Natural killer cell treated with Interleukin-12 subunit alpha and Interleukin-12 subunit beta and Interleukin-15 and Interleukin-18, amount 100 ng/mL, for 72 hours (primary cell): ENCODE data around the gene CISH. TPM values are rescaled to one million over a fixed set of nuclear protein-coding genes. Genes with fewer than 3 reads are reported as not detected.

Source experiments
- ATAC-seq, 2 donors: fragments of 150-1000 bp; cut with Tn5 transposase in 1 of 2; sonication (Bioruptor Pico), chemical (Tn5 transposase) in 1 of 2; 2 replicates each; pipeline ENCODE4 v1.10.0; 2021
- DNase-seq: peaks from one replicate; pipeline ENCODE4 v3.0.0; 2022; ENCODE audit warnings: low spot score
- H3K27ac Mint-ChIP-seq, 2 donors: 1 replicate in 1 of 2; 2 replicates in 1 of 2; pipeline ENCODE4 v1.8.0; 2022; ENCODE audit warnings: mixed read lengths in 2 of 2, mild to moderate bottlenecking in 1 of 2, moderate library complexity in 1 of 2
- H3K27me3 Mint-ChIP-seq, 2 donors: 1 replicate in 1 of 2; 2 replicates in 1 of 2; pipeline ENCODE4 v1.8.0; 2022; ENCODE audit warnings: mixed read lengths in 2 of 2
- H3K36me3 Mint-ChIP-seq: one replicate; pipeline ENCODE4 v1.8.0; 2022; ENCODE audit warnings: mixed read lengths
- H3K4me1 Mint-ChIP-seq, 2 donors: 1 replicate in 1 of 2; 2 replicates in 1 of 2; pipeline ENCODE4 v1.8.0; 2022; ENCODE audit warnings: low read depth in 2 of 2, mixed read lengths in 2 of 2, mild to moderate bottlenecking in 1 of 2
- H3K4me3 Mint-ChIP-seq: one replicate; pipeline ENCODE4 v1.8.0; 2022; ENCODE audit warnings: mixed read lengths
- H3K9me3 Mint-ChIP-seq: 2 replicates; pipeline ENCODE4 v1.8.0; 2022; ENCODE audit warnings: mixed read lengths
- total RNA-seq, 2 donors: library from RNA; stranded (reverse); gene quantifications; one replicate each; pipeline ENCODE4 v1.2.3, GENCODE V29; 2022

Gene CISH, protein sequence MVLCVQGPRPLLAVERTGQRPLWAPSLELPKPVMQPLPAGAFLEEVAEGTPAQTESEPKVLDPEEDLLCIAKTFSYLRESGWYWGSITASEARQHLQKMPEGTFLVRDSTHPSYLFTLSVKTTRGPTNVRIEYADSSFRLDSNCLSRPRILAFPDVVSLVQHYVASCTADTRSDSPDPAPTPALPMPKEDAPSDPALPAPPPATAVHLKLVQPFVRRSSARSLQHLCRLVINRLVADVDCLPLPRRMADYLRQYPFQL
- total RNA-seq, result 100 to 1,000 TPM; 146 to 151 TPM

DNA sequence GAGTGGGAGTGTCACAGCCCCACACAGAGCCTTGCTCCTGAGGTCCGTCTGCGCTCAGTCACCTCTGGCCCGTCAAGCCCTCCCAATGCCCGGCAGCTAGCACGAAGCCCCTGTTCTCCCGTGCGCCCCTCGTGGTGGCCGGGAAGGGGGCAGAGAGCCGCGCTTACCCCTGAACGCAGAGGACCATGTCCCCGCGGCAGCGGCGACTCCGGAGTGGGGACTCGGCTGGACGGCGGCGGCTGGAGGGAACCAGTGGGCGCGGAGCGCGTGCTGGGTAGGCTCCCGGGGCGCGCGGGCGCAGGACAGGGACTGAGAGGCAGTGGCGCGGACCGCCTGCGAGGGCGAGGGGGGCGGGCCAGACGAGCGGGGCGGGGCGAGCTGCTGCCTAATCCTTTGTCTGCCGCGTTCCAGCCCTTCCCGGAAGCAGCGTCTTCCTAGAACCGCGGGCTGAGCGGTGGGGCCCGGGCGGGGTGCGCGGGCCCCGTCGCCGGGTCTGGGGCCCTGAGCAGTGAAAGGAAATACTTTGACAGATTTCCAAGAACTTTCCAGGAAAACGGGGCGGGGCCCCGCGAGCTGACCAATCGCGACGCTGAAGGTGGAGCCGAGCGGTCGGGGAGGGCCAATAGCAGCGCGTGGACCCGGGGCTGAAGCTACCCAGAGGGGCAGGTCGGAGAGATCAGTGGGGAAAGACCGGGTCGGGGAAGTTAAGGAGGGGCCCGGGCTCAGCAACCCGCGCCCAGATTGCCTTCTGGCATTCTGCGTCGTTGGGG, at the start of gene CISH:
CISH (minus strand) TSS at position 311 of the 770 bp plus-strand sequence; CDS start at position 187, 124 bp downstream.
- Mint-ChIP-seq H3K4me1 (peaks cover 67 to 80% of the 10 kb centered on the region in 2 donors), H3K9me3 (no peaks in the 10 kb centered on the region), H3K27me3 (no peaks in the 10 kb centered on the region), H3K27ac (peak within 1 kb of the TSS; percentile 99), H3K4me3 (peak within 1 kb of the TSS; percentile 91), H3K36me3 (peaks cover 20% of the 10 kb centered on the region)
- ATAC-seq (peak; percentile 86 to 90), DNase-seq (peak; percentile 99)

DNA sequence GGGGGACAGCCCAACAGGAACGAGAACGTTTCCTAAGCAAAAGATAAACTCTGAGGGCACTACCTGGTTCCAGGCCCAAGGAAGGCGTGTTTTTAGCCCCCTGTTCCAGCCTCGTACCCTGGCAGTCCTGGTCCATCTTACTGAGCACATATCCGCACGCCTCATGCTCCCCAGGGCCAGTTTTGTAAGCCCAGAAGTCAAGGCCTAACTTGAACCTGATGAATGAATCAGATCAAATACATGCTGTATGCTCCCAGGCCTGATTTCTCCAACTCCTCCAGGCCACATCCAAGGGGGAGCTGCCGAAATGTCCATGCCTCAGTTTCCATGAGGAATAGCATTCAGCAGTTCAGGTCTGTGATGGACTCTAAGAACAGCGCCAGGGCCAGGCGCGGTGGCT, 48.8 kb upstream of the CISH start:
- ATAC-seq, result no peak
- H3K4me3 Mint-ChIP-seq, result no peak overlapping the region
- H3K27me3 Mint-ChIP-seq, result no peaks in the 10 kb centered on the region
- H3K27ac Mint-ChIP-seq, result no peak overlapping the region
- H3K36me3 Mint-ChIP-seq, result no peaks in the 10 kb centered on the region
- peaks cover 7 to 8% of the 10 kb centered on the region in 2 donors for H3K4me1 Mint-ChIP-seq
- no peaks in the 10 kb centered on the region for H3K9me3 Mint-ChIP-seq
- DNase-seq, result no peak

DNA sequence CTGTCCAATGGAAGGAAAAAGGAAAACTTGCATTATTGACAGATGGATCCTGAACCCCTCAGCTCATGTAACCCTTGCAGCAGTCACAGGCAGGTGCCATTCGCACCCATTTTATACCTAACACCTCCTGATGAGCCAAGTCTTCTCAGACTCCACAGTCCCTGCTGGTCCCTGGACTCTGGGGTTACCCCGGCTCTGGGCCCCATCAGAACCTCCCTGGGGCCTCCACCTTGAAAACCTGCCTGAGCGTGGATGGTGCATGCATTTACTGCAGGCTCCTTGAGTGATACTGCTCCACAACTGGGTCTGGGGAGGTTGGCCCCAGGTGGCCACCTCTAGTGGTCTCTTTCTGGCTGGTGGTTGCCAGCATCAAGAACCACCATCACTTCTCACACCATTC, 47.3 kb upstream of the CISH start:
- ATAC-seq (no peak), DNase-seq (no peak)
- Mint-ChIP-seq H3K27ac (no peak overlapping the region), H3K27me3 (no peaks in the 10 kb centered on the region), H3K4me1 (peaks cover 0 to 8% of the 10 kb centered on the region in 2 donors), H3K36me3 (no peaks in the 10 kb centered on the region), H3K9me3 (no peaks in the 10 kb centered on the region), H3K4me3 (no peak overlapping the region)

DNA sequence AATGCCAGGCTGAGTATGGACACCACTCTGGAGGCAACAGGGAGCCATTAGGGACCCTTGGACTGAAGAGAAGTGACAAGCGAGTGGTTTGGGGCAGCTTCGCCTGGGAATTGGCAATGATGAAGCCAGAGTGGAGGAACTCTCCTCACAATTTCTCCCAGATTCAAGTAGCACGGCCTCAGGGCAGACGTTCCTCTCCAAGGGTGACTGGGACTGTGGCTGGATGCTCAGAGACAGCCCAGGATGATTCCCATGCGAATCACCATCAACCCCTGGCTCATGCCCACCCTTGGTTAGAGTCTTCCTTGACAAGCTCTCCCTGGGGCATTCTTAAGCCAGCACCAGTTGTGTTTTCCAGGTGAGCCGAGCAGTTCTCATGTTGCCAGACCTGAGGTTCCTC, 46.8 kb upstream of the CISH start:
- no peaks in the 10 kb centered on the region for H3K27me3 Mint-ChIP-seq
- no peak for DNase-seq
- no peaks in the 10 kb centered on the region for H3K36me3 Mint-ChIP-seq
- peaks cover 0 to 8% of the 10 kb centered on the region in 2 donors for H3K4me1 Mint-ChIP-seq
- no peaks in the 10 kb centered on the region for H3K9me3 Mint-ChIP-seq
- no peak for ATAC-seq
- no peak overlapping the region for H3K4me3 Mint-ChIP-seq
- no peak overlapping the region for H3K27ac Mint-ChIP-seq

DNA sequence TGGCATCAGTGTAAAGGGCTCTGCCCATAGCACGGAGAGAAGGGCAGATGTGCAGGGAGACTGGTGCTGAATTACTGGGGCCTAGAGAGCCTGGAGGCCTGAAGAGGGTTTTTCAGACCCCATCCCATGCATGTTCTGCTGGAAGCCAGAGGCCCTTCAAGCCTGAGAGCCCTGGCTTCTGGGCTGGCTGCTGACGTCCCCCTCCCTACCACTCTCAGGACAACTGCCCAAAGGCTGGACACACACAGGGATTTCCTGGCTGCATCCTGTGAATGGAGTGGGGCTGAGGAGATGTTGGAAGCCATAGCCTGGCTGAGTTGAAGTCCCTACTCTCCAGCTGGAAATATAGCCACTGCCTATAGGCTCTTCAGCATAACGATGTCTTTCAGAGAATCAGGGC, 46.2 kb upstream of the CISH start:
- no peaks in the 10 kb centered on the region for H3K9me3 Mint-ChIP-seq
- no peaks in the 10 kb centered on the region for H3K27me3 Mint-ChIP-seq
- no peak overlapping the region for H3K27ac Mint-ChIP-seq
- ATAC-seq (no peak), DNase-seq (no peak)
- no peaks in the 10 kb centered on the region for H3K36me3 Mint-ChIP-seq
- no peak overlapping the region for H3K4me3 Mint-ChIP-seq
- peaks cover 0 to 10% of the 10 kb centered on the region in 2 donors for H3K4me1 Mint-ChIP-seq

DNA sequence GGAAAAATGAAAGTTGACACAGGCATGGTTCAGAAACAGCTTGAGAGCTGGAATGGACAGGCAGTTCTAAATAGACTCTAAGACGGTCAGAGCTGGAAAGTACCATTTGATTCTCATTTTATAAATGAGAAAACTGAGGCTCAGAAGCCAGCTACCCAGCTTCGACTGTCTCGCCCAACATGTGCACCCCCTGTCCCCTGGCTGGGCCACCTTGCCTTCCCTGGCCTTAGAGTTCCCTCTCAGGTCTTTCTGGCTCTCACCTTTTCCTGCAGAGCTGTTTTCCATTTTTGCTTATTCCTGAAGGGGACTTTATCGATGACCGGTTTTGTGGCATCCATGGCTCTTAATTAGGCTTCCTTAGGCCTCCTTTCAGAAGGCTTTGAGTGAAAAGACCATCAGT, 45.8 kb upstream of the CISH start:
- Mint-ChIP-seq H3K36me3 (no peaks in the 10 kb centered on the region), H3K27ac (no peak overlapping the region)

DNA sequence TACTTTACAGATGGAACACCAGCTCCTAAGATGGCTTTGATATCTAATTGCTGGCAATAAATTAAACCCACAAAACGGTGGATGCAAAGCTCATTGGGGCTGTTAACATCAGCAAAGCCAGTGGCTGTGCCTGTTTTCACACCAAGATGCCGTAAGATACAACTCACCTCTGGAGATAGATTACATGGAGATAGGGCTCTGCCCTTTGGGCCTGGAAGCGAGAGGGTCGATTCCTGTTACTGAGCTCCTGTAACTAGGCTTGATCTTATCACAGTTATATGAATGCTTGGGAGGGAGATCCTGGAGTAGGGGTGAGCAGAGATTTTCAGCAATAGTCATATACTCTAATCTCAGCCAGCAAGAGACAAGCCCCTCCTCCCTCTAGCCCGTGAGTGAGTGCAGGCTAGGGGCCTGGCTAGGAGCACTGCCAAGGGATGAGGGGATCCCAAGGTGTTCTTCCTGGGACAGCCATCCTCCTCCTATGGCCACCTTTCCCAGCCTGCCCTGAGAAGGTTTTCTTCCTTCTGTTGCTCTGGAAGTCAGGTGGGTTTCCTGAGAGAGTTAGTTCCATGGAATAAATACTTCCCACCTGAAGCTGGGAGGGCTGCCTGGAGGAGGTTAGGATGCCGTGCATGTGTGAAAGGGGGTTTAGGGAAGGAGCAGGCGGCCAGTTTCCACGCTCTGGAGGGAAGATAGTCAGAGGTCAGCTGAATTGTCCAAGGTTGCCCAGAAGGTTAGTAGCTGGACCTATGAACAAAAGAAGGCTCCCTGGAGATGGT, 45.0 kb upstream of the CISH start:
- peaks cover 0 to 8% of the 10 kb centered on the region in 2 donors for H3K4me1 Mint-ChIP-seq
- no peaks in the 10 kb centered on the region for H3K36me3 Mint-ChIP-seq
- DNase-seq, result no peak
- H3K27ac Mint-ChIP-seq, result no peak overlapping the region
- no peak for ATAC-seq
- H3K4me3 Mint-ChIP-seq, result no peak overlapping the region
- no peaks in the 10 kb centered on the region for H3K9me3 Mint-ChIP-seq
- H3K27me3 Mint-ChIP-seq, result no peaks in the 10 kb centered on the region

More for the DNA sequence above, 45.8 kb upstream of the CISH start:
- no peak for DNase-seq
- no peaks in the 10 kb centered on the region for H3K9me3 Mint-ChIP-seq
- ATAC-seq, result no peak
- no peaks in the 10 kb centered on the region for H3K27me3 Mint-ChIP-seq
- H3K4me3 Mint-ChIP-seq, result no peak overlapping the region
- H3K4me1 Mint-ChIP-seq, result peaks cover 0 to 10% of the 10 kb centered on the region in 2 donors

DNA sequence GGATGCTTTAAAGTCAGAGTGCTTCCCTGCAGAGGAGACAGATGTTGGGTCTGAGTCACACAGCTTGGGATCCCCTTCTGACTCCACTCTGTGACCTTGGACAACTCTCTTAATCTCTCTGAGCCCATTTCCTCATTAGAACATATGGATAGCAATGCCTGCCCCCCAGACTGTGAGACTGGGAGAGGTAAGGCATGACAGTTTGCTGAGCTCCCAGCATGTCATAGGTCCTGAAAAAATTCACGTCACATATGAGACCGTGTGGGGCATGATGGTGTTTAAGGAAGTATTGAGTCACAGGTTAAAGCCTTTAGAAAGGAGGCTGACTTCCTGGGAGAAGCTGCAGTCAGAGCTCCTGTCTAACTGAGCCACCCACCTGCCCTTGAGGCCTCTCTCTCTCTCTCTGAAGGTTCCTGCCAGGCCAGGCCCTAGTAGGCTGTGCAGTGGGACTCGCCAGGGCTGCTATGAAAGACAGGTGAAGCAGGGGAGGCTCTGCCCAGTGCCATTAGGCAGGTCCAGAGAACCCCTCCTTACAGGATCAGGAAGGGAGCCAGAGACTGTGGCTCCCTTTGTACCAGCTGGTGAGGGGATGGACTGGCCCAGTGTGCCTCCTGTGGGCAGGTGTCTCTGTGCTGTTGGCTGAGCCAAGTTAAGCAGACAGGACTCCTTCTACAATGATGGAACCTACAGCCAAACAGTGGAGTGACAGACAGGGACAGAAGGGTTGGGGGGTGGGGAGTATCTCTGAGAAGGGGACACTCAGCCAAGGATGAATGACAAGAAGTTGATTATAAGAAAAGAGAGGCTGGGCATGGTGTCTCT, 43.6 kb upstream of the CISH start:
- peaks cover 0 to 8% of the 10 kb centered on the region in 2 donors for H3K4me1 Mint-ChIP-seq
- no peaks in the 10 kb centered on the region for H3K9me3 Mint-ChIP-seq
- H3K4me3 Mint-ChIP-seq, result no peak overlapping the region
- peak in 1 of 2 donors; percentile 24 for ATAC-seq
- H3K27ac Mint-ChIP-seq, result peak overlapping the region in 1 of 2 donors; percentile 56
- H3K36me3 Mint-ChIP-seq, result no peaks in the 10 kb centered on the region
- no peaks in the 10 kb centered on the region for H3K27me3 Mint-ChIP-seq
- no peak for DNase-seq

DNA sequence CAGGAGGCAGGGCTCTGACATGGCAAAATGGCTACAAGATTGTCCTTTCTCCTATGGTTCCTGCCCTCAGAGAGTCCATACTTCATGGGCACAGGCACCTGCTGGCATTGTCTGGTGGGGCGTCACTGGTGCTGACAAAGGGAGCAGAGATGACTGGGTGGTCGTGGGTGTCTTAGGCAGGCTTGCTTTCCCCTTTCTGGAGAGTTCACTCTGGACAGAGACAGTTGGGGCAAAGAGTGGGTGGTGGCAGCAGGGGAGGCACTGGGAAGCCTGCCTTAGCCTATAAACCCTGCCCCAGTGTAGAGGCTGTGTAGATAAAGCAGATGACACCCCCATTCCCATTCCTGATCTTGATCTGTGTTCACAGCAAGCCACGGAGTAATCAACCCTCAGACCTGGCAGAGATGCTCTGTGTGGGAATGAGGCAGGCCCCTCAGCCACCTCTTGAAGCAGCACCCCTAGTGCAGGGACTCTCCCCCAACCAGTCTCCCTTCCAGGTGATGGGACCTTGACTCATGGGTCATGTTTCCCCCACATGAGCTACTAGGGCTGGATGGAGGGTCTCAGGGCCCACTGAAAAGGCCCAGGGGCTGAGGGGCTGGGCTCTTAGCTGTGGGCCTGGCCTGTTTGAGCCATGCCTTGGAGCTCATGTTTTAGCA, 42.5 kb upstream of the CISH start:
- ATAC-seq, result no peak
- Mint-ChIP-seq H3K27me3 (no peaks in the 10 kb centered on the region), H3K36me3 (no peaks in the 10 kb centered on the region), H3K4me1 (peaks cover 0 to 8% of the 10 kb centered on the region in 2 donors), H3K9me3 (no peaks in the 10 kb centered on the region), H3K4me3 (no peak overlapping the region), H3K27ac (peak overlapping the region in 1 of 2 donors; percentile 12)
- DNase-seq, result no peak

DNA sequence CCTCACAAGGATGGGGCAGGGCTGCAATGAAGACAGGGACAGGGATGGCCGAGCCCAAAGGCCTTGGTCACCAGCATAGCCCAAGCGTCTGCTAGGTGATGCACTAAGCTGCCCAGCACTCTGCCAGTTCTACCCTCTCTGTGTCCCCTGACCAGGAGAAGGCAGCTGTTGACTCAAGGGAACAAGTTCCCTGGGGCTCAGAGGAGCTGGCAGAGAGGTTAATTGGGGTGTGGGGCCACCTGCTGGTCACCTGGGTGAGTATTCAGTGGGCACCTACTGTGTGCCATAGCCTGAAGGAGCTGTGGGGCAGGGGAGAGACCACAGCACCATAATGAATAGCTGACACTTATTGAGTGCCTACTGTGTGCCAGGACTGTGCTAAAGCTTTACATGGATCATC, 41.1 kb upstream of the CISH start:
- Mint-ChIP-seq H3K27me3 (no peaks in the 10 kb centered on the region), H3K9me3 (no peaks in the 10 kb centered on the region), H3K36me3 (no peaks in the 10 kb centered on the region), H3K4me1 (peaks cover under 1 to 8% of the 10 kb centered on the region in 2 donors), H3K27ac (no peak overlapping the region), H3K4me3 (no peak overlapping the region)
- ATAC-seq (peak; percentile 46 to 66), DNase-seq (no peak)

DNA sequence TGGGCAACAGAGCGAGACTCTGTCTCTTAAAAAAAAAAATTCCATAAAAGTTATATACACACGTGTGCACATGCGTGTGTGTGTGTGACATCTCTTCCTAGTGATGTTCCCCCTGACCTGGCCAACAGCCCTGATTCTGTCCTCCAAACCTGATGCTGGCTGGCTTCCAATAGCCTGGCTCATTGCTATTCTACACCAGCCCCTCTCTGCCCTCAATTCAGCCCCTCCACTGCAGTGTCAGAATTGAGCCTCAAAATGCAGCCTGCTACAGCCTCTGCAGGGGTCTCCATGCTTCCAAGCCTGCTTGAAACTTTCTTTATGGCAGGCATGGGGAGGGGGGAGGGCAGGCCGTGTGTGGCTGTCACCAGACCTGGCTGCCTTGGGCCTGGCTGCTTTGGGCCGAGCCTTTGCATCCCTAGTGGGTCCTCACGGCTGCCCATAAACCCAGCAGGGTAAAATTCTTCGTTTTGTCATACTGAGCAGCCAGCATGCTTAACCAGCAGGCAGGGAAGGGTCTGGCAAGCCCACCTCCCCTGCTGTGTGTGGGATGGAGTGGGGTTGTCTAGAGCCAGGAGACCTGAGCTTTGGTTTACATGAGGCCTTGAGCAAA, 40.5 kb upstream of the CISH start:
- no peaks in the 10 kb centered on the region for H3K27me3 Mint-ChIP-seq
- H3K9me3 Mint-ChIP-seq, result no peaks in the 10 kb centered on the region
- DNase-seq (no peak), ATAC-seq (no peak)
- H3K4me1 Mint-ChIP-seq, result peaks cover 4 to 8% of the 10 kb centered on the region in 2 donors
- no peaks in the 10 kb centered on the region for H3K36me3 Mint-ChIP-seq
- H3K4me3 Mint-ChIP-seq, result no peak overlapping the region
- no peak overlapping the region for H3K27ac Mint-ChIP-seq

DNA sequence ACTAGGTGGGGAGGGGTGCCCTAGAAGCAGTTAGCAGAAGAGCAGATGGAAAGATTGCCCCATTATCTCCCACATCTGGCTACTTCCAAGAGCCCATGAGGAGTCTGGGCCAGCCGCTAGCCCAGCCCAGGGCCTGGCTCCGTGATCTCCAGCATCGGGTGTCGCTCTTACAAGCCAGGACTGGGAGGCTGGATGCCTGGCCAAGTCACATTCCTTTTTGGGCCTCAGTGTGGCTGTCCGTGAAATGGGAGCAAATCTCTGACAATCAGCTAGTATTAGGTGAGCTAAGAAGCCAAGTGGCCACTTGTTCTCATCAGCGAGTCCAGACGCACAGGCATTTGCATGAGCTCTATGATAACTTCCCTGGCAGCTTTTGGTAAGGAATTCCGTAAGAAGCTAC, 39.9 kb upstream of the CISH start:
- ATAC-seq (no peak), DNase-seq (no peak)
- H3K4me3 Mint-ChIP-seq, result no peak overlapping the region
- no peaks in the 10 kb centered on the region for H3K27me3 Mint-ChIP-seq
- H3K27ac Mint-ChIP-seq, result no peak overlapping the region
- H3K9me3 Mint-ChIP-seq, result no peaks in the 10 kb centered on the region
- peaks cover 4 to 8% of the 10 kb centered on the region in 2 donors for H3K4me1 Mint-ChIP-seq
- no peaks in the 10 kb centered on the region for H3K36me3 Mint-ChIP-seq
